Neural progenitor cell (in vitro differentiated cells): ENCODE measurements around the gene BMX.

Experiments used
- EZH2 ChIP-seq: fragments of 200-600 bp; sonication (generic); IDR thresholded peaks from 2 replicates; pipeline ENCODE4 v1.6.1; 2017; ENCODE audit warnings: antibody characterized with exemption, mild to moderate bottlenecking, moderate library complexity
- EZH2phosphoT487 ChIP-seq: fragments of 200-600 bp; sonication (generic); IDR thresholded peaks from 2 replicates; pipeline ENCODE4 v1.6.1; 2017; ENCODE audit warnings: antibody characterized with exemption
- TF ChIP-seq, protein P1 (sequence below): fragments of 200-600 bp; sonication (generic); IDR thresholded peaks from 2 replicates; pipeline ENCODE4 v1.5.1; 2017; ENCODE audit warnings: antibody characterized with exemption, mild to moderate bottlenecking

DNA sequence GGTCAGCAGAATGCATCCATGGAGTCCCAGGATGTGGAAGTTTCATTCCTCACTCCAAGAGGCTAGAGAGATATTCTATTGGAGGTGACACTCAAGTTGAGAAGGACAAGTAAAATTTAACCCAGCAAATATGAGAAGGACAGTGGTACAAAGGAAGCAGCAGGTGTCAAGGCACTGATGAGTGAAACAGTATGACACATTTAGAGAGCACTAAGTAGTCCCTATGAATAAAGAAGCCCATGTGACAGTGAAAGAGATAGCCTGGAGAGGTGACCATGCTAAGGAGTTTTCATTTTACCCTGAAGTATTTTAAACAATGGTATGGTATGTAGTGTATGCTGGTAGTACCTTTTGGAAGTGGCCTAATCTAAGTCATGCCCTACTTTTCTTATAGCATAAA is 9.2 kb downstream of the BMX start:
- TF ChIP-seq, protein P1, sequence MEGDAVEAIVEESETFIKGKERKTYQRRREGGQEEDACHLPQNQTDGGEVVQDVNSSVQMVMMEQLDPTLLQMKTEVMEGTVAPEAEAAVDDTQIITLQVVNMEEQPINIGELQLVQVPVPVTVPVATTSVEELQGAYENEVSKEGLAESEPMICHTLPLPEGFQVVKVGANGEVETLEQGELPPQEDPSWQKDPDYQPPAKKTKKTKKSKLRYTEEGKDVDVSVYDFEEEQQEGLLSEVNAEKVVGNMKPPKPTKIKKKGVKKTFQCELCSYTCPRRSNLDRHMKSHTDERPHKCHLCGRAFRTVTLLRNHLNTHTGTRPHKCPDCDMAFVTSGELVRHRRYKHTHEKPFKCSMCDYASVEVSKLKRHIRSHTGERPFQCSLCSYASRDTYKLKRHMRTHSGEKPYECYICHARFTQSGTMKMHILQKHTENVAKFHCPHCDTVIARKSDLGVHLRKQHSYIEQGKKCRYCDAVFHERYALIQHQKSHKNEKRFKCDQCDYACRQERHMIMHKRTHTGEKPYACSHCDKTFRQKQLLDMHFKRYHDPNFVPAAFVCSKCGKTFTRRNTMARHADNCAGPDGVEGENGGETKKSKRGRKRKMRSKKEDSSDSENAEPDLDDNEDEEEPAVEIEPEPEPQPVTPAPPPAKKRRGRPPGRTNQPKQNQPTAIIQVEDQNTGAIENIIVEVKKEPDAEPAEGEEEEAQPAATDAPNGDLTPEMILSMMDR = no peak
- TF ChIP-seq EZH2phosphoT487 (no peak), EZH2 (no peak)
